ENCODE data around the gene NCKAP5. TPM values are rescaled to one million over a fixed set of nuclear protein-coding genes. Genes with fewer than 3 reads are reported as not detected.

NCKAP5 gene
- total RNA-seq, 3 donors from 2014 or later (not counting 1 experiment from before 2014, with no cell fraction given), result 0.12 to 0.20 TPM; not detected in 1

DNA sequence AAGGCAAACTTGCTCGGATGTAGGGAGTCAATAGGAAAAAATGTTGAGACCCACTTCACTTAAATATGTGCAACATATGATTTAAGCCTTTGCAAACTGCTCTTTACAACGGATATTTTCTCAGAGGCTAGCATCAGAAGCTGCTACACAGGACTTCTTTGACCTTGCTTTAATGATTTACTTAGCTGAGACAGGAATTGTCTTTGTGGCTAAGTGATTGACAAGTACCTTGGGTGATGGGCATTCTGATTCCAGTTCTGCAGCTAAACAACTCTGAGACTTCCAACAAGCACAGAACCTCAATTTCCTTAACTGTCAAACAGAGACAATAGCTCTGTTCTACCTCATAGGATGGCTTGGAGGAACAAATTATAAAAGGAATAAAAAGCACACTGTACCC is 150.2 kb downstream of the NCKAP5 start:
- no peak for ATAC-seq
- TF ChIP-seq, protein P1, sequence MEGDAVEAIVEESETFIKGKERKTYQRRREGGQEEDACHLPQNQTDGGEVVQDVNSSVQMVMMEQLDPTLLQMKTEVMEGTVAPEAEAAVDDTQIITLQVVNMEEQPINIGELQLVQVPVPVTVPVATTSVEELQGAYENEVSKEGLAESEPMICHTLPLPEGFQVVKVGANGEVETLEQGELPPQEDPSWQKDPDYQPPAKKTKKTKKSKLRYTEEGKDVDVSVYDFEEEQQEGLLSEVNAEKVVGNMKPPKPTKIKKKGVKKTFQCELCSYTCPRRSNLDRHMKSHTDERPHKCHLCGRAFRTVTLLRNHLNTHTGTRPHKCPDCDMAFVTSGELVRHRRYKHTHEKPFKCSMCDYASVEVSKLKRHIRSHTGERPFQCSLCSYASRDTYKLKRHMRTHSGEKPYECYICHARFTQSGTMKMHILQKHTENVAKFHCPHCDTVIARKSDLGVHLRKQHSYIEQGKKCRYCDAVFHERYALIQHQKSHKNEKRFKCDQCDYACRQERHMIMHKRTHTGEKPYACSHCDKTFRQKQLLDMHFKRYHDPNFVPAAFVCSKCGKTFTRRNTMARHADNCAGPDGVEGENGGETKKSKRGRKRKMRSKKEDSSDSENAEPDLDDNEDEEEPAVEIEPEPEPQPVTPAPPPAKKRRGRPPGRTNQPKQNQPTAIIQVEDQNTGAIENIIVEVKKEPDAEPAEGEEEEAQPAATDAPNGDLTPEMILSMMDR (IDR thresholded peaks at IDR 0.05), result no peak
- Histone ChIP-seq H3K4me3 (ENCODE audit: low read length) (no peak overlapping the region), H3K9me3 (ENCODE audit: control insufficient read depth, insufficient read depth, low read length) (no peaks in the 10 kb centered on the region), H3K27me3 (ENCODE audit: control insufficient read depth, insufficient read depth, low read length) (no peaks in the 10 kb centered on the region), H3K4me1 (ENCODE audit: control insufficient read depth, insufficient read depth, low read length) (no peaks in the 10 kb centered on the region), H3K27ac (ENCODE audit: low read length) (no peak overlapping the region), H3K36me3 (ENCODE audit: control insufficient read depth, insufficient read depth, low read length) (no peaks in the 10 kb centered on the region)
- Mint-ChIP-seq H3K4me1 (no peaks in the 10 kb centered on the region), H3K27me3 (ENCODE audit: low read depth in 2 of 2) (no peaks in the 10 kb centered on the region), H3K4me3 (no peak overlapping the region), H3K9me3 (peaks cover 3 to 6% of the 10 kb centered on the region in 2 donors), H3K36me3 (no peaks in the 10 kb centered on the region), H3K27ac (no peak overlapping the region)
- no peak for DNase-seq
- intact Hi-C loops (cut with micrococcal nuclease), result no loop called here
- 70% methylated on average over 2 of the region's 2 CpGs for WGBS (ENCODE audit: insufficient coverage)

DNA sequence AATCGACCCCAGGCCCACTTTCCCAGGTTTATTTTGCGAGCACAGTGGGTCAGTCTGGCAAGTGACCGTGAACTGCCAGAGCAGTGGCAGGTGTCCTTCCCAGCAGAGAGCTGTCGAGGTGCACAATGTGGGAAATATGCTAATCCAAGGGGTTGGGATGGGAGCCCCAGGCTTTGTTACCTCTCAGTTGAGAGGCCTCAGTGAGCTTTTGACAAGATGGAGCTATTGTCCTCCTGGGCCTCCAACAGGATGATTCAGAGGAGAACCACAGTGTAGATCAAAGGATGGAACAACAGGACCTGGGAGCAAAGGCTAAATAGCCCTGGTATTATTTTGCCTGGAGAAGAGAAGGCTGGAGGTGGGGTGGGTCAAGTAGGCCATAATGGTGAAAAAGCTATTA is 150.8 kb downstream of the NCKAP5 start:
- TF ChIP-seq, protein P1 (IDR thresholded peaks at IDR 0.05), result no peak
- Histone ChIP-seq H3K27me3 (ENCODE audit: control insufficient read depth, insufficient read depth, low read length) (no peaks in the 10 kb centered on the region), H3K36me3 (ENCODE audit: control insufficient read depth, insufficient read depth, low read length) (no peaks in the 10 kb centered on the region), H3K9me3 (ENCODE audit: control insufficient read depth, insufficient read depth, low read length) (no peaks in the 10 kb centered on the region), H3K4me1 (ENCODE audit: control insufficient read depth, insufficient read depth, low read length) (no peaks in the 10 kb centered on the region), H3K4me3 (ENCODE audit: low read length) (no peak overlapping the region), H3K27ac (ENCODE audit: low read length) (no peak overlapping the region)
- no peaks in the 10 kb centered on the region for H3K27me3 Mint-ChIP-seq (ENCODE audit: low read depth in 2 of 2)
- no peak overlapping the region for H3K4me3 Mint-ChIP-seq
- peaks cover 3 to 6% of the 10 kb centered on the region in 2 donors for H3K9me3 Mint-ChIP-seq
- no peaks in the 10 kb centered on the region for H3K36me3 Mint-ChIP-seq
- DNase-seq (no peak), ATAC-seq (no peak)
- no peak overlapping the region for H3K27ac Mint-ChIP-seq
- intact Hi-C loops (cut with micrococcal nuclease), result no loop called here
- WGBS (ENCODE audit: insufficient coverage), result 72% methylated on average over 4 of the region's 4 CpGs
- no peaks in the 10 kb centered on the region for H3K4me1 Mint-ChIP-seq

DNA sequence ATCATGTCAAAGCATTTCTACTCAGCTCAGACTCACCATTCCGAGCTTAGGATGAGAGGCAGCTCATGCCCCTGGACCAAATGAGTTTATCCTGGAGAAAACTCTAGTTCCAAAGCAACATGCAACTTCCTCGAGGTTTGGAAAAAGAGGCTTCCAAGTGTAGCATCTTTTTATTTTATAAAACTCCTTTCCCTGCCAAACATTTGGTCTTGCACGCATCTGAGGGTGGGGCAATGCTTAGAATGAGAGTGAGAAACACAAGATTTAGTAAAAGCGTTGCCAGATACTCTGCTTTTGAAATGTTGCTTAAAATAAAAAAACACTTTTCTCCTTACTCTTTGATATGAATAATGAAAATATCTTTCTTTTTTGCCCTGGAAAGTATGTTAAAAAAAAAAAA is 151.5 kb downstream of the NCKAP5 start:
- ATAC-seq, result no peak
- H3K27ac ChIP-seq (ENCODE audit: low read length), result no peak overlapping the region
- H3K4me1 Mint-ChIP-seq, result no peaks in the 10 kb centered on the region
- TF ChIP-seq, protein P1 (IDR thresholded peaks at IDR 0.05), result no peak
- intact Hi-C loops (cut with micrococcal nuclease), result no loop called here
- H3K27me3 Mint-ChIP-seq (ENCODE audit: low read depth in 2 of 2), result no peaks in the 10 kb centered on the region
- no peak overlapping the region for H3K27ac Mint-ChIP-seq
- 56% methylated on average over 1 of the region's 4 CpGs for WGBS (ENCODE audit: insufficient coverage)
- no peaks in the 10 kb centered on the region for H3K36me3 ChIP-seq (ENCODE audit: control insufficient read depth, insufficient read depth, low read length)
- H3K9me3 Mint-ChIP-seq, result peaks cover 3% of the 10 kb centered on the region in 2 donors
- DNase-seq, result no peak
- no peak overlapping the region for H3K4me3 Mint-ChIP-seq
- no peaks in the 10 kb centered on the region for H3K36me3 Mint-ChIP-seq
- no peak overlapping the region for H3K4me3 ChIP-seq (ENCODE audit: low read length)
- no peaks in the 10 kb centered on the region for H3K4me1 ChIP-seq (ENCODE audit: control insufficient read depth, insufficient read depth, low read length)
- no peaks in the 10 kb centered on the region for H3K27me3 ChIP-seq (ENCODE audit: control insufficient read depth, insufficient read depth, low read length)
- H3K9me3 ChIP-seq (ENCODE audit: control insufficient read depth, insufficient read depth, low read length), result no peaks in the 10 kb centered on the region

DNA sequence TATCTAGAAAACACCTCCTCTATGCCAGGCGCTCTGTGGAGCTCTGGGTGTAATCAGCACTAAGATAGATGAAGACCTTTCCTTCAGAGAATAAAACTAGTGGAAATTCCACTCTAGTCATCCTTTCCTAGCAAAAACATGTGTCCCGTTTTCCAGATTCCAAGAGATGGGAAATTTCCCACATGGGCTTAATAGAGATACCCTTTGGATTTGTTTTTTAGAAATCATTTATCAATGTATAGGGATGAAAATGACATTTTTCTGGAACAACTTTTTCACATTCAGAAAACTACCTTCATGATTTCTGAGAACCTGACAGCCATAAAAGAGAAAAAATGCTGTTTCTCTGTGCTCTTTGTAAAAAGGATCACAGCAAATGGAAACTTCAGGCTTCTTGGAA is 152.1 kb downstream of the NCKAP5 start:
- DNase-seq (no peak), ATAC-seq (no peak)
- Histone ChIP-seq H3K9me3 (ENCODE audit: control insufficient read depth, insufficient read depth, low read length) (no peaks in the 10 kb centered on the region), H3K36me3 (ENCODE audit: control insufficient read depth, insufficient read depth, low read length) (no peaks in the 10 kb centered on the region), H3K4me3 (ENCODE audit: low read length) (no peak overlapping the region), H3K27ac (ENCODE audit: low read length) (no peak overlapping the region), H3K4me1 (ENCODE audit: control insufficient read depth, insufficient read depth, low read length) (no peaks in the 10 kb centered on the region), H3K27me3 (ENCODE audit: control insufficient read depth, insufficient read depth, low read length) (no peaks in the 10 kb centered on the region)
- Mint-ChIP-seq H3K36me3 (no peaks in the 10 kb centered on the region), H3K4me3 (no peak overlapping the region), H3K27me3 (ENCODE audit: low read depth in 2 of 2) (no peaks in the 10 kb centered on the region), H3K4me1 (no peaks in the 10 kb centered on the region), H3K9me3 (peaks cover 3 to 5% of the 10 kb centered on the region in 2 donors), H3K27ac (no peak overlapping the region)
- intact Hi-C loops (cut with micrococcal nuclease), result no loop called here
- 67% methylated on average over 1 of the region's 2 CpGs for WGBS (ENCODE audit: insufficient coverage)
- TF ChIP-seq, protein P1 (IDR thresholded peaks at IDR 0.05), result no peak
